Cardiac muscle cell (in vitro differentiated cells and primary cell): ENCODE data around the gene NUMB. TPM values are rescaled to one million over a fixed set of nuclear protein-coding genes. Genes with fewer than 3 reads are reported as not detected.

Source experiments
- DNase-seq, 2 donors: peaks; one replicate each; pipeline versions ENCODE4 v3.0.0 to v3.0.0-alpha.2; 2010 to 2017; ENCODE audit warnings: low read depth in 1 of 2, low spot score in 1 of 2
- H3K27ac ChIP-seq: fragments of 200-600 bp; sonication (generic); 2 replicates; pipeline ENCODE4 v1.5.1; 2016
- H3K27me3 ChIP-seq: fragments of 200-600 bp; sonication (generic); 2 replicates; pipeline ENCODE4 v1.6.0; 2016; ENCODE audit warnings: control low read depth
- H3K36me3 ChIP-seq: fragments of 200-600 bp; sonication (generic); 2 replicates; pipeline ENCODE4 v1.5.1; 2016; ENCODE audit warnings: control low read depth
- H3K4me1 ChIP-seq: fragments of 200-600 bp; sonication (generic); 2 replicates; pipeline ENCODE4 v1.8.1; 2017; ENCODE audit warnings: low read depth, mild to moderate bottlenecking, mixed run types
- H3K4me3 ChIP-seq: fragments of 200-600 bp; sonication (generic); 2 replicates; pipeline ENCODE4 v1.5.1; 2016; ENCODE audit warnings: mild to moderate bottlenecking
- H3K9me3 ChIP-seq: fragments of 200-600 bp; sonication (generic); 2 replicates; pipeline ENCODE4 v1.5.1; 2017; ENCODE audit warnings: low read depth, mild to moderate bottlenecking, control low read depth
- polyA plus RNA-seq: library from polyadenylated mRNA; unstranded; fragments of >200 nt; fragmentation: Nextera tagmentation; extraction: Ambion mirVana; gene quantifications from 2 replicates; pipeline ENCODE4 v1.2.1, GENCODE V29; 2016
- total RNA-seq: library from RNA; depleted of rRNA; stranded (reverse); fragments of >200 nt; gene quantifications from 2 replicates; pipeline ENCODE4 v1.2.3, GENCODE V29; 2016
- TF ChIP-seq, protein P1 (sequence below): IDR thresholded peaks from 2 replicates; pipeline ENCODE4 v1.5.1; 2012; ENCODE audit warnings: low read depth, mild to moderate bottlenecking, low read length

The NUMB gene
- total and polyA plus RNA-seq, 2 experiments from 2014 or later: 35.6 to 68.5 TPM

DNA sequence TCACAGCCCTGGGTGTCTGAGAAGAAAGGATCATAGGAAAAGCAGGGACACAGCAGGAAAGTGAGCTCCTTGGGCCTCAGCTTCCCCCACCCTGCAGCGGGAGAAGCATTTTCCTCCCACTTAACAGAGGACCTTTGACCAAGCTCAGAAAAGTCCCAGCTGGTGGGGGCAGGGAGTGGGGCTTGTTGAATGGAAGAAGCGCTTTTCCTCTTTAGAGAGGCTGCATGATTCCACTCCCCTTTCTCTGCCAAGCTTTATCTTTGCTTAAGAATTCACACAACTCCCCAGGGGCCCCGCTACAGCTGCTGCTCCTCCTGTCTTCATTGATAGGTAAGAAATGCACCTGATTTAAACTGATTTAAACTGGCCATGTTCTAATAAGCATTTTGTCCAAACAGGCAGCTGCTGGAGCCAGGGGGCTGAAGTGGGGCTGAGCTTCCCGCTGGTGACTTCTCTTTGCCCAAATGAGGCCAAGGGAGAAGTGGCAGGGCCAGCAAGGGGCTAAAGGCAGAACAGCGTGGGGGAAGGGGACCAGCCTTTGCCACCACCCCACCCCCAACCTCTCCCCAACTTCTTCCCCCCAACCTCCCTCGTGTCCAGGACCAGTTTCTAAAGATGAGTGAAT lies 222.7 kb downstream of the NUMB start:
- Histone ChIP-seq H3K27me3 (peaks cover 62% of the 10 kb centered on the region), H3K4me3 (no peak overlapping the region), H3K9me3 (no peaks in the 10 kb centered on the region), H3K4me1 (peaks cover 21% of the 10 kb centered on the region), H3K27ac (no peak overlapping the region), H3K36me3 (no peaks in the 10 kb centered on the region)
- peak in 1 of 2 donors; percentile 84 for DNase-seq
- TF ChIP-seq, protein P1, sequence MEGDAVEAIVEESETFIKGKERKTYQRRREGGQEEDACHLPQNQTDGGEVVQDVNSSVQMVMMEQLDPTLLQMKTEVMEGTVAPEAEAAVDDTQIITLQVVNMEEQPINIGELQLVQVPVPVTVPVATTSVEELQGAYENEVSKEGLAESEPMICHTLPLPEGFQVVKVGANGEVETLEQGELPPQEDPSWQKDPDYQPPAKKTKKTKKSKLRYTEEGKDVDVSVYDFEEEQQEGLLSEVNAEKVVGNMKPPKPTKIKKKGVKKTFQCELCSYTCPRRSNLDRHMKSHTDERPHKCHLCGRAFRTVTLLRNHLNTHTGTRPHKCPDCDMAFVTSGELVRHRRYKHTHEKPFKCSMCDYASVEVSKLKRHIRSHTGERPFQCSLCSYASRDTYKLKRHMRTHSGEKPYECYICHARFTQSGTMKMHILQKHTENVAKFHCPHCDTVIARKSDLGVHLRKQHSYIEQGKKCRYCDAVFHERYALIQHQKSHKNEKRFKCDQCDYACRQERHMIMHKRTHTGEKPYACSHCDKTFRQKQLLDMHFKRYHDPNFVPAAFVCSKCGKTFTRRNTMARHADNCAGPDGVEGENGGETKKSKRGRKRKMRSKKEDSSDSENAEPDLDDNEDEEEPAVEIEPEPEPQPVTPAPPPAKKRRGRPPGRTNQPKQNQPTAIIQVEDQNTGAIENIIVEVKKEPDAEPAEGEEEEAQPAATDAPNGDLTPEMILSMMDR: no peak

DNA sequence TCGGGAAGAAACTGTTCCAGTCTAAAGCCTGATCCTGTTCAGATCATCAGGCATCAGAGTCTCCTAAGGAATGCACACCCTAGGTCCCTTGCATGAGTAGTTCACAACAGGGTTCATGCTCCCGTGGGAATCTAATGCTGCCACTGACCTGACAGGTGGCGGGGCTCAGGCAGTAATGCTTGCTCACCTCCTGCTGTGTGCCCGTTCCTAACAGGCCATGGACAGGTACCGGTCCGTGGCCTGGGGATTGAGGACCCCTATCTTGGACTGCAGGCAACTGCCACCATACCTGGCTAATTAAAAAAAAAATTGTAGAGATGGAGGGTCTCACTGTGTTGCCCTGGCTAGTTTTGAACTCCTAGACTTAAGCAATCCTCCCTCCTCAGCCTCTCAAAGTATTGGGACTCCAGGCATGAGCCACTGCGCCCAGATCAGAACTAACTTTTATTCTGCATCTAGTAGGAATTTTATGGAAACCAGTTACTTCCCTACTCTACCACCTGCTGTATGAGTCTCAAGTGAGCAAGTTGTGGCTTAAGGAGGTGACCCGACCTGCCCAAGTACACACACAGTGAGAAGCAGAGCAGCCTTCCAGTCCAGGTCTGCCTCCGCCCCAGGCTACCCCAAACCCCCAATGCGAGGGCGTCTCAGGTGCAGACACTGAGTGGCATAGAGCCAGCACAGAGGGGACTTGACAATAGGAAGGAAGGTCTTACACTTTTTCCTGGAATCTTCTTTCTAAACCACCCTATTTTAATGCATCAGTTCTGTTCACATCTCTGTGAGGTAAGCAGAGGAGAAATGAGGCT lies 223.6 kb downstream of the NUMB start:
- H3K27ac ChIP-seq: no peak overlapping the region
- TF ChIP-seq, protein P1: no peak
- no peaks in the 10 kb centered on the region for H3K9me3 ChIP-seq
- peaks cover 21% of the 10 kb centered on the region for H3K4me1 ChIP-seq
- H3K27me3 ChIP-seq: peaks cover 54% of the 10 kb centered on the region
- no peaks in the 10 kb centered on the region for H3K36me3 ChIP-seq
- no peak for DNase-seq
- no peak overlapping the region for H3K4me3 ChIP-seq

DNA sequence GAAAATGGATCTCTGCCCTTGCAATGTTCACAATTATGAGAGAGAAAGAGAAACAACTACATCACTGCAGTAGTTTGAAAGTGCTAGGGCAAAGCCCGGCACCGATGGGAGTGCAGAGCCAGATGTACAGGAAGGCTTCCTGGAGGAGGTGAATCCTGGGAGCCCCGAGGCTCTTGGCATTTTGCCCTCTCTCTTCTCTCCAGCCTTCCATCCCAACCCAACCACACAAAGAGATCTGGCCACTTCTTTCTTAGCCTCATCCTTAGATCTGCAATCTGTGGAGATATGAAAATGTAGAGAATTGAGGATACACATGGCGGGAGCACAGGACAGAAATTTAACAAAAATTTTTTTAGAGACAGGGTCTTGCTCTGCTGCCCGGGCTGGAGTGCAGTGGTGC lies 224.3 kb downstream of the NUMB start:
- no peak for DNase-seq
- H3K9me3 ChIP-seq: no peaks in the 10 kb centered on the region
- no peak overlapping the region for H3K4me3 ChIP-seq
- peaks cover 46% of the 10 kb centered on the region for H3K27me3 ChIP-seq
- TF ChIP-seq, protein P1: no peak
- H3K36me3 ChIP-seq: no peaks in the 10 kb centered on the region
- peaks cover 21% of the 10 kb centered on the region for H3K4me1 ChIP-seq
- H3K27ac ChIP-seq: no peak overlapping the region

DNA sequence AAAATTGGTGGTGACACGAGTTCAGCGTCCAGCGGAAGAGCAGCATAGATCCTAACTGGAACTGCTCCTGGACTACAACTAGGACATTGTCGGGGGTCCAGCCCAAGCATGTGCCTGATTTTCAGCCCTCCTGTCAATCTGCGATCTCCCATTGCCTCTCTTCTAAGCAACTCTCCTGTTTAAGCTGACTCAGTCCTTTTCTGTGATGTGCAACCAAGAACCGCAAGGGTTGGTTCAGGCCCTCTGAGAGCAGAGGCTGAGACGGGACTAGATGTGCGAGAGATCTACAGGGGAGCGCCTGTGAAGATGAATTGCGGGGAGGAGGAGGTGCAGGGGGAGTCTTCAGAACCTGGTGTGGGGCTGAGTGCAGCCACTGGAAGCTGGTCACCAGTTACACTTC lies 224.8 kb downstream of the NUMB start:
- Histone ChIP-seq H3K4me3 (no peak overlapping the region), H3K9me3 (no peaks in the 10 kb centered on the region), H3K4me1 (peaks cover 21% of the 10 kb centered on the region), H3K27ac (no peak overlapping the region), H3K27me3 (peaks cover 42% of the 10 kb centered on the region), H3K36me3 (no peaks in the 10 kb centered on the region)
- TF ChIP-seq, protein P1: no peak
- no peak for DNase-seq

DNA sequence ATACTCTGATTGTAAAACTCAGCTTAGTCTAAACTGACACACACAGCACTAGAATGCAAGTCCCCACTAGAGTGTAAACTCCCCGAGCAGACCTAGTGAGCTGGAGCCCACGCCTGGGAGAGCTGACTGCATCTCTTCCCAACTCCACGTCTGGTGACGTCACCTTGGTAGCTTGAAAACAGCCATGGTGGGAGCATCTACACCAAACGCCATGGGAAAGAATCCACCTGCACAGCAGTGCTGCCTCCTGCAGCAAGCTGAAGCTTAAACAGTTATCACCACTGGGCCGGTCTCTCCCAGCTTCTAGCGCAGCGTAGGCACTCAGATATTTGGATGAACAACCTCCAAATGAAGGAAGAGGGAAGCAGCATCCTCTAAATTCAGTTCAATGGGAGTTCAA lies 225.4 kb downstream of the NUMB start:
- TF ChIP-seq, protein P1: no peak
- DNase-seq: no peak
- Histone ChIP-seq H3K27ac (no peak overlapping the region), H3K27me3 (peaks cover 36% of the 10 kb centered on the region), H3K9me3 (no peaks in the 10 kb centered on the region), H3K4me1 (peaks cover 21% of the 10 kb centered on the region), H3K4me3 (no peak overlapping the region), H3K36me3 (no peaks in the 10 kb centered on the region)
